GM21528 (cell line): Measurements from ENCODE around the gene LIG3.
"Not testable (repeated sequence)": the region's sequence is repeated elsewhere in the genome, so short reads cannot be mapped to it uniquely, and the experiment has no call there.

Experiments
- ATAC-seq: cut with Tn5 transposase; IDR thresholded peaks from one replicate; pipeline ENCODE4 v1.9.1; 2021; ENCODE audit warnings: mild to moderate bottlenecking, moderate library complexity; ENCODE audit not compliant: unreplicated experiment, low FRiP score

LIG3 gene

DNA sequence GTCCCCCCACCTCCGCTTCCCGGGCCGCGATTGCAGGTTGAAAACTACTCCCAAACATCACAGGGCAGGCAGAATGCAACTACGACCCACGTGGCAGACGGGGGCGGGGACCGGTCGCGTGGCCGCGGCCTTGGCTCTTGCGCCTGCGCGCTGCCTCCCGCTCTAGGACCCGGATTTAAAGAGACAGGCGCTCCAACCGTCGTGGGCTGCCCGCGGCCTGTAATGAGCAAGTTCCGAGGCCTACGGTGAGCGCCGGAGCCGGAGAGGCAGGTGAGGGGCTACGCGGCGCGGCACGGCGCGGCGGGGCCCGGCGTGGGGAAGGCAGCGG is at the start of gene LIG3:
Gene LIG3, plus strand, starts transcription at position 160 of the 328 bp plus-strand sequence. CDS start 2,494 bp downstream, outside the sequence.
- ATAC-seq, result peak; percentile 91

DNA sequence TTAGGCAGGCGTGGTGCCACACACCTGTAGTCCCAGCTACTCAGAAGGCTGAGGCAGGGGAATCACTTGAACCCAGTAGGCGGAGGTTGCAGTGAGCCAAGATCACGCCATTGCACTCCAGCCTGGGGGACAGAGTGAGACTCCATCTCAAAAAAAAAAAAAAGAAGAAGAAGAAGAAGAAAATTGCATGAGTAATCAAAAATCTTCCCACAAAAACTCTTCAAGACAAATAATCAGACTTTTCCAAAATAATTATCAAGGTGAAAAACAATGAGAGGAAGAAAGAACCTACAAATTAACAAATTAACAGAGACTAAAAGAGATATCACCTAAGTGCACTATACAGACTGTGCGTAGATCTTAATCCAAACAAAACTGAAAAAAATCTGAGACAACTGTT is 29.5 kb upstream of the LIG3 start:
- ATAC-seq, result not testable (repeated sequence)

DNA sequence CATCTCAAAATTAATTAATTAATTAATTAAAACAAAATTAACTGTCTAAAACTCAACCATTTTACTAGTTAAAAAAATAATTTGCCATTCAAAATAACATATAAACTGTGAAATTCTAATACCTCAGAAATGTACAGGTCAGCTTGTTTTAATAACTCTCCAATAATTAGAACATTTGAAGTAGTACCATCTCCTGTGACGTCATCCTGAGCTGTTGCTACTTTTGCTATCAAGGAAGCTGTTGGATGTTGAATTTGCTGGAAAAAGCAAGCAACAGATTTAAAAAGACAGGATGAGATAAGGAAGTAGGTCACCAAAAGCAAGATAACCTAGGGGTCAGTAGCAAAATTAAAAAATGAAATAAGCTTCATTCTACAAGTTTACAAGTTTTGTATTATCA is 21.9 kb upstream of the LIG3 start:
- no peak for ATAC-seq

DNA sequence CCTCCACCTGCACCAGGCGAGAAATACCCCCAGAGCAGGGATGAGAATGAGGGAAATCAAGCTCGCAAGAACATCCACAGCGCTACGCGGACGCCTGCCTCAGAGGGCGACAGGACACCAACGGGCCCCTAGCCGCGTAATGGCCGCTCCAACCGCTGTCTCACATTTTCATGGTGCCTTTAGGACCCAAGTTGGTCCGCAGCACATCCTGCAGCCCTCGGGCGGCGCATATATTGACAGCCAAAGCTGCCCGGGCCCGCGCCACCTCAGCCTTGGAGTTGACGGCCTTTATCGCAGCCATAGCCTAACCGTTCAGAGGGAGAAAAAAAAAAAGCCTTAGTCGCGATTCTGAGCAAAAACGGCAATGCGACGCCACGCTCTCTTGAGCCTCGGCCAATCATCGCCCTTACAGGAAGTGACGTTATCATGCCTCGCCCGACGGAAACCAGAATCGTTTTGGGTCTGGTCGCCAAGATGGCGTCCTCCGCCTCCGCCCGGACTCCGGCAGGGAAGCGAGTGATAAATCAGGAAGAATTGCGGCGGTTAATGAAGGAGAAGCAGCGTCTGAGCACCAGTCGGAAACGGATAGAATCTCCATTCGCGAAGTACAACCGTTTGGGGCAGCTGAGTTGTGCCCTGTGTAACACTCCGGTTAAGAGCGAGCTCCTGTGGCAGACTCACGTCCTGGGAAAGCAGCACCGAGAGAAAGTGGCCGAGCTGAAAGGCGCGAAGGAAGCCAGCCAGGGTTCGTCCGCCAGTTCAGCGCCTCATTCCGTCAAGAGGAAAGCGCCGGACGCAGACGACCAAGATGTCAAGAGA is 19.0 kb upstream of the LIG3 start, which contains the start of the genes CCT6B and ZNF830:
Gene CCT6B, minus strand, starts transcription at position 368 of the 819 bp plus-strand sequence. Its CDS starts 67 bp downstream, at position 301.
Gene ZNF830, plus strand, starts transcription at position 448 of the 819 bp plus-strand sequence. Its CDS starts 27 bp downstream, at position 475.
- peak; percentile 92 for ATAC-seq

DNA sequence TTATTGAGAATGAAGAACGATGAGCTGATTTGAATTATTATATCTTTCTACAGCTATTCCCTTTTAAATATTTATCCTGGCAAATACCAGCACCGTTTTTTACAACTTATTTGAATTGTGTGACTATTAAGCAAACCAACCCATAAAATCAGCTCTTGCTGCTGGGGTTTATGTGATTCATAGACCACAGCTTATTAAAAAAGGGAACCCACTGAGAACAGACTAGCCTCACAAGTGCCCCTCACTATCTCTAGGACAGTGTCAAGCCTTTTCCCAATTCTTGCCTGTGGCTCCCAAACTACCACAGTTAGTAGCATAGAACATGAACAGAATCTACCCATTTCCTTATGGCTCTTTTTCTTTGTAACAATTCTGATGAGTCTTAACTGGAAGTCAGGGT is 6.1 kb upstream of the LIG3 start:
- no peak for ATAC-seq

DNA sequence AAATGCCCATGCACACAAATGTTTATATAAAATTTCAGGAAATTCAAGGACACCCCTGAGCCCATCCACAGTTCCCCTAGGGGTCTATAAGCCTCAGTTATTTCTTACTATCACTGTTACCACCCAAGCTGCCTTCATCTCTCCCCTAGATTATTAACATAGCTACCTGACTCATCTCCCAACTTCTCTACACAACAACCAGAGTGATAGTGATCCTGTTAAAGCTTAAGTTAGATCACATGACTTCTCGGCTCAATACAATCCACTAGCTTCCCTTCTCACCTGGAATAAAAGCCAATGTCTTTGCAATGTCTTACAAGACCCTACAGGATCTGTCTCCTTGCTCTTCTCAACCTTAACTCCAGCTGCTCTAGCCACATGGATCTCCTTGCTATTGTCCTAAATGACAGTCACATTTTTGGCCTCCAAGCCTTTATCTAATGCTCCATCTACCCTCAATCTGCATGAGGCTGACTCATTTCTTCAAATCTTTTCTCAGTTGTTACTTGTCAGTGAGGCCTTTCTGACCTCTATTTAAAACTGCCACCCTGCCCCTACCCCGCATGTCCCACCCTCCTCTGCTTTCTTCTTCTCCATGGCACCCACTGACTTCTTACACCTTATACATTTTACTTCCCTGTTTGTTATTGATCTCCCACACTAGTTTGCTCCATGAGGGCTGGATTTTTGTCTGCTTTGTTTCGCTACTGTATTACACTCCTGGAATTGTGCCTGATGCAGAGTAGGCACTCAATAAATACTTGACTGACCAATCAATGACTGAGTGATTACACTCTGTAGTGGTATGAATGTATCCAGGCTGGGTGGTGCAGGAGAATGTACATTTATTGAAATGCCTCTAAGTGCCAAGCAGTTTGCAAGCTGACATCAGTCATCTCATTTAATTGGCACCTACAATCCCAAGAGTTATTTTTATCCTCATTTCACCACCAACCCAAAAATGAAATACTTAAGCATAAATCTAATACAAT is 5.2 kb upstream of the LIG3 start:
- ATAC-seq, result no peak

DNA sequence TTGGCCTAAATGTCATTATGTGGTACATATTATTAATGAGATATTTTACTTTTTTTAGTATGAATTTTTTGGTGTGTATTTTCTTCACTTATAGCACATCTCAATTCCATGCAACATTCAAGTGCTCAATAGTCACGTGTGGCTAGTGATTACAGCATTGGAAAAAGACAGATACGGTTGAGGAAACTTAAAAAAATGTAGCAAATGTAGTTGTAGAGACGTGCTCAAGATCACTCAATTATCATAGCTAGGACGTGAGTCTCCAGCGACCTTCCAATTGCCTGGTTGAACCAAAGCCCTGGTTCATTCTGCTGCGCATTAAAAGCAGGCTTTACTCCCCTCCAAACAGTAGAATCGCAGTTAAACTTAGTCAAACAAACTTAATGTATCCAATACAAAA is 1.2 kb upstream of the LIG3 start:
- ATAC-seq, result no peak

DNA sequence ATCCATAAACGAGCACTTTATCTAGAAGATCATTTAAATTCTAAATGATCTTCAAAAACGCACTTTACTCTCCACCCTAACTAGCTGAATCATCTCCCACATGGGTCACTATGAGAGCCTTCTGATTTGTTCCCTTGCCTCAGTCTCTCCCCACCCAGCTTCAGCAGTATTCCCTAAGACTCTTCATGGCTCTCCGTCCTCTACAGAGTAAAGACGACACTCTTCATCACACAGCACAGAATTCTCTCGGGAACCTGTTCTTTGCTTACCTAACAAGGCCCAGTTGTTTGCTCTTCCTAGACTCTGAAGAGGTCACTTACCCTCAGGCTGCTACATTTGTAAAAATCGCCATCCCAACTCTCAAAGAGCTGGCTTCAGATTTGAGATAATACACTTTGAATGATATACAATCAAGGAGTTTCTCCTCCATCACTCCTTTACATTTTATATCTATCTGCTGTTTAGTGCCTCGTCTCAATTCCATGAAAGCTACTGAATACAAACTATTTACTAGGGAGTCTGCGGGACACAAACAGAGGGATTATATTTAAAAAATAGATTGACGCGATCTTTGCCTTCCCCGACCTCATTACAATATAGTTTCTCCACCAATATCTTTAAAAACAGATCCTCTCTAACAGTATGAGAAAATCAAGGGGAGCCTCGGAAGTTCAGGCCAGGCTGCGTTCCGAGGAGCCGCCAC is 511 bp upstream of the LIG3 start:
- ATAC-seq, result no peak

DNA sequence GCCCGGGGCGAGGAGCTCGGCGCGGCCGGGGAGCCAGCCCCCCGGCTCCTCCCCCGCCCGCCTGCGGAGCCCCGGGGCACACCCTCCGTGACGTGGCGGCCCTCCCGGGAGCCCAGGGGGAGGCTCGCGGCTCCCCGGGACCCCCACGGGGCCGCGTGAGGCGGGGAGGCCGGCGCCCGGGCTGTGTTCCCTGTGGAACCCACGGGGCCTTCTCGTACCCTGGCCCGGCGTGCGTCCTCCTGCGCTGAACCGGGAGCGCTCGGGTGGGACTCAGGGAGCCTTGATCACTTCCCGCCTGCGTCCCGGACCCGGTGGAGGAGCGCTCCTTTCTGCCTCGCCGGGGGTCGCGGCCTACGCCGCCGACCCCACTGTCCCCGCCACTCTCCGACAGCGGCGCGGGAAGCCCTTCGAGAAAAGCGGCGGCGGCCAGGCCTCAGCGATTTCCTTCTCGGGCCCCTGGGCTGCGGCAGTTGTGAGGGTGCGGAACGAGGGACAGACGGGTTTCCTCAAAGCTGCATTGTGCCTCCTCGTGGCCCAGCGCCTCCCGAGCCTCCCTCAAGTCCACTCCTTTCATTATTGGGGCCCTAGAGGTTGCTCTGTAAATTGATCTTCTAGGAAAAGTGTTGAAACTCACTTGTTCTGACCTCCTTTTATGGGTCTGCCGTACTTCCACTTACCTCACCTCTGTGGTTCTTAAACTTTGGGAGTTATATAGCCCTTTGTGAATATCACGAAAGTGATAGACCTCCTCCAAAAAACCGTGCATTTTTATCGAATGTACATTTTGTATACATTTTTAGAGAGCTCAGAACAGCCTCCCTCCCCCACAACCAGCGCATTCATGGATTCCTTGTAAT is 597 bp downstream of the LIG3 start:
- peak; percentile 79 for ATAC-seq

DNA sequence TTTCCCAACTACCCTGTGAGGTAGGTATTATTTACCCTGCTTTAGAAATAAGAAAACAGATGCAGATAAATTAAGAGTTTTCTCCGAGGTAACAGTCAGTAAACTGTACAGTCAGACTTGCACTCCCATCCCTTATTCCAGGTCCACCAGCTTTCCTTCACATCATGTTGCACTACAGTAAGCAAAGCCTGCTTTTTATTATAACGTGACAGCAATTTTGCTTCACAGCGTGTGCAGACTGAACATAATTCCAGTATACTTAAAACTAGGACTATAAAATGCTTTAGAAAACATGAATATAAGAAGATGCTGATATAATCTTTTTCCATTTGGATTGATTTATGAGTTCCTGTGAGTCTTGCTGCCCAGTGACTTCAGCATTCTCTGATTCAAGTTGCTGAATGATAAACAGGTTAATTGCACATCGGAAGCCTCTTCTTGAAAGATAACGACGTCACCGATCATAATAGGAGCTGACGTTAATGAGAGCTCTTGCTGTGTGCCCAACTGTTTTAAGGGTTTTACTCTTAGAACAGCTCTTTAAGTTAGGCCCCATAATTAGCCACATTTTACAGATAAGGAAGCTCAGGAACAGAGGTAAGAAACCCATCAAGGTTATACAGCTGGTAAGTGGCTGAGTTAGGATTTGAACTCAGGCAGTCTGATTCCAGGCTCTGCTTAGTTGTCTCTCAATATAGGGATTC is 1.4 kb downstream of the LIG3 start:
- ATAC-seq, result no peak

DNA sequence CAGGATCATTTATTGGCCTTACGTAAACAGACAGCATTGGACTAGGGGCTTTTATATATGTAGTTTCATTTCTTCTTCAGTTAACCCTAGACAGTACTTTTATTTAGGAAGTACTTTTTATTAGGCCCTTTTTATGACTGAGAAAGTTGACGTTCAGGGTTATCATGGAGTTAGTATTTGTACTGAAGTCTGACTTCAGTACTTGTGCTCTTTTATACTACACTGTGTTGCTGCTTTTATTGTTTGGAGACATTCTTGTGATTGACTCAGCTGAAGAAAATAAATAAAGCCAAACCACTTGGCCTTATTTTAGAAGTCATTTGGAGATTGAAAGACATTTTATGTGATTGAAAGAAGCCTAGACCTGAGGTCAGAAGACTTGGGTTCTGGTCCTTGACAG is 6.9 kb downstream of the LIG3 start:
- no peak for ATAC-seq

DNA sequence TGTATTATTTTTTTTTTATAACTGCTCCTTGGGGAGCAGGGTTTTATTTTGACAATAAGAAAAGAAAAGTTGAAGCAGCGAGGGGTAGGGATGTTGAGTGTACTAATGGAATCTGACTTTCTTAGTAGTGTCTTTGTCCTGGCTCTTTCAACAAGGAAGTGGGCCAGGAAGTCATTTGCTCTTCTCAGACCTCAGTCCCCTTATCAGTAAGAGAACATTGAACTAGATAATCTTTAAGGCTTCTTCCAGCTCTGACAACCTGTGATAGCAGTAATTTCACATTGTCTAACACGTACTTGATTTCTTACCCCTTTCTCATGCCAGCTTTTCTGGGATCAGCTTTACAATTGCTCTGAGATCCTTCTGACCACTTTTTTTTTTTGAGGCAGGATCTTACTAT is 8.3 kb downstream of the LIG3 start:
- ATAC-seq, result no peak

DNA sequence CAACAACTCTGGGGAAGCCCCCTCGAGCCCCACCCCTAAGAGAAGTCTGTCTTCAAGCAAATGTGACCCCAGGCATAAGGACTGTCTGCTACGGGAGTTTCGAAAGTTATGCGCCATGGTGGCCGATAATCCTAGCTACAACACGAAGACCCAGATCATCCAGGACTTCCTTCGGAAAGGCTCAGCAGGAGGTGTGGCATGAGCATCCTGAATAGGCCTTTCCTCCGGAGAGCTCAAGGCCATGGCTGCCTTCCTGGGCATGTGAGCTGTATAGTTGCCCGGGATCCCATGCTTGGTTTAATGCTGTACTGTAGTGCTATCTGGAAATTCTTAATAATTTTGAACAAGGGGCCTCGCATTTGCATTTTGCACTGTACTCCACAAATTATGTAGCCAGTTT is 9.2 kb downstream of the LIG3 start:
- no peak for ATAC-seq

DNA sequence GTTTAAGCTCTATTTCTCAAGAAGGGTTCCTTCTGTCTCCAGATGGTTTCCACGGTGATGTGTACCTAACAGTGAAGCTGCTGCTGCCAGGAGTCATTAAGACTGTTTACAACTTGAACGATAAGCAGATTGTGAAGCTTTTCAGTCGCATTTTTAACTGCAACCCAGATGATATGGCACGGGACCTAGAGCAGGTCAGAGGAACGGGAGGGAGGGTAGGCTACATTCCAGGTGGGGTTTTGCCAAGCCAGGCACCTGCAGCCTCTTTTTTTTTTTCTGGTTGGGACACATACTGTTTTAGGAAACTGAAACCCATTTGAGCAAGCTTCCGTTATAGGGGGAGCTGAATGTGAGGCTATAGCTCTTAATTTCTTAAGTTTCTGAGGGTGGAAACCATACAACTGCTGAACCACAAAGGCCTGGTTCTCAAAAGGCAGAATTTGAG is 10.6 kb downstream of the LIG3 start:
- no peak for ATAC-seq

DNA sequence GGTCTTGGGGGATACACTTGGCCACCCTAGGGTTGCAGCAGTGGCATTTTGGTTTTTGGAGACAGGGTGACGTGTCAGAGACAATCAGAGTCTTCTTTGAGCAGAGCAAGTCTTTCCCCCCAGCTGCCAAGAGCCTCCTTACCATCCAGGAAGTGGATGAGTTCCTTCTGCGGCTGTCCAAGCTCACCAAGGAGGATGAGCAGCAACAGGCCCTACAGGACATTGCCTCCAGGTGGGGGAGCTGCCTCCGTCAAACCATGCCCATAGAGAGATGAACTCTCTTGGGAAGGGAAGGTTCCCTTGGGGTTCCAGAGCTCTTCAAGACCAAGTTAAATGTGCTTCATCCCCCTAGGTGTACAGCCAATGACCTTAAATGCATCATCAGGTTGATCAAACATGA is 11.3 kb downstream of the LIG3 start:
- ATAC-seq, result no peak

DNA sequence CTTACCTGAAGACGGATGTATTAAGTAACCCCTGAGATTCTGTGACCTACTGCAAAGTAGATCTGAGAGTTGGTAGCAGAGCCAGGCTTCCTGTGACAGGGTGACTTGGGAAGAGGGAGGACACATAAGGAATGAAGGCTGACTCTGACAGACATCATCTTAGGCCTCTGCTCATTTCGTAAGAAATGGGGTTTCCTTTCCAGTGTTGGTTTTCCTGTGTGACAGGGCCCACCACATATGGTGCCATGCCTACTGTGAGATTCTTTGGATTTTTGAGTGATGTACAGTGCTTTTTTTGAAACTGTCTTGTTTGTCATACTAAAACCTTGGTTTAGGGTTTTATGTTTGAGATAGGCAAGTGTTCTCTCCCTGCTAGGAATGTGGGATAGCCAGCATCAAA is 12.7 kb downstream of the LIG3 start:
- no peak for ATAC-seq

DNA sequence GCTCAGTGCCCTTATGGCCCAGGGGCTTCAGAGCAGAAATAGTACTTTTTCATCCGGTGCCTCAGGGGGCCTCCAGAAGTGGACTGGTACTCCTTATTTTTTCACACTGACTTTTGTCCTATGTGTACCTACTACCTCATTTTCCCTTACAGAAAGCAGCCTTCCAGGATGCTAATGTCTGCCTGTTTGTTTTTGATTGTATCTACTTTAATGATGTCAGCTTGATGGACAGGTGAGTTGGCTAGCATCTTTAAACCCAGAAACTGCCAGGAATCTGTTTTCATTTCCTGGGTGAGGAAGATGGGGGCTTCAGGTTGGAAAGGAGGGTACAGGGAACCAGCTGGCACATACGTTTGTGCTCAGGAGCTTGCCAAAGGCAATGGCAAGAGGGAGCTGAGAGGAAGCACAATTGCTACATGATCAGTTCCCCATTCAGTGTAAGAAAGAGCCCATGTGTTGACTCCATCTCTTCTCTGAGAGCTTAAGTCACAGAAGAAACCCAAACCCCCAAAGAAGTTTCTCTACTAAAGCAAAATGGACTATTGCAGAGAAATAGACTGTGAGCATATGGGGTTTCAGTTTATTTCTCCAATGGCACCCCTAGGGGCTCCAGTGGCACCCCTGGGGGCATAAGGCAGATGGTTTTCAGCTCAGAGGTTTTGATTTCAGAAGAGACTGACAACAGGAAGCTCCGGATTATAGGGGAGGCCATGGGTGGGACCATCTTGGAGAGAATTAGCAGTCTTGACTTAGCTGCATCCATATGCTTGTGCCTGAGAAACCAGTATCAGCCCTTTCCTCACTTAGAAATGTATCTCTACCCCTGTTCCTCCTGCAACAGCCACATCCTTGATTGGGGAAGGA is 16.3 kb downstream of the LIG3 start:
- ATAC-seq, result no peak

DNA sequence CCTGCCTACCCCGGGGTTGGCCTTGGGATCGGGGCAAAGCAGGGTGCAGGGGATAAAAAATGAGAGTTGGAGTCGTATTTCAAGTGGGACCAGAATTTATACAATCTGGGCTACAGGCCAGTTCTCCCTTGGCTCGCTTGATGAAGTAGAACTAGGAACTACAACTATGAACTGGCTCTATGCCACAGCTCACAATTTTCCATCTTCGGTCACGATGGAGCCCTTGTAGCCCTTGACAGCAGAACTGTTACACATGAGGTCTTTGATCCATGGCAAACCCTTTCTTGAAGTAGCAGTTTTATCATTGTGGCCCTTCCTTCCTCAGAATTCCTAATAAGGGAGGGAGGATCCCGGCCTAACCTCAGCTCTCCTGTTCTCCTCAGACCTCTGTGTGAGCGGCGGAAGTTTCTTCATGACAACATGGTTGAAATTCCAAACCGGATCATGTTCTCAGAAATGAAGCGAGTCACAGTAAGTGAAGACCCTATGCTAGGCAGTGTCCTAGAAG is 17.1 kb downstream of the LIG3 start:
- no peak for ATAC-seq
